Esophagus (tissue), 2 donors: ENCODE measurements around the gene GTSE1. TPM values are rescaled to one million over a fixed set of nuclear protein-coding genes. Genes with fewer than 3 reads are reported as not detected.

Source experiments
- H3K27ac ChIP-seq, 2 donors: one replicate each; pipeline ENCODE4 v1.5.1; 2013; ENCODE audit warnings: low read depth in 2 of 2, mild to moderate bottlenecking in 2 of 2, inconsistent platforms in 1 of 2, low read length in 1 of 2, moderate library complexity in 1 of 2
- H3K27me3 ChIP-seq, 2 donors: one replicate each; pipeline ENCODE4 v1.6.1; 2013; ENCODE audit warnings: low read length in 2 of 2, control low read depth in 1 of 2, mild to moderate bottlenecking in 1 of 2; ENCODE audit not compliant: insufficient read depth in 2 of 2, control insufficient read depth in 1 of 2
- H3K36me3 ChIP-seq, 2 donors: one replicate each; pipeline ENCODE4 v1.6.1; 2013; ENCODE audit warnings: low read length in 1 of 2; ENCODE audit not compliant: control insufficient read depth in 2 of 2, insufficient read depth in 2 of 2
- H3K4me1 ChIP-seq, 2 donors: one replicate each; pipeline ENCODE4 v1.6.1; 2013; ENCODE audit warnings: low read length in 1 of 2; ENCODE audit not compliant: control insufficient read depth in 2 of 2, insufficient read depth in 2 of 2
- H3K4me3 ChIP-seq, 2 donors: one replicate each; pipeline ENCODE4 v1.5.1; 2013; ENCODE audit warnings: low read length in 2 of 2, mild to moderate bottlenecking in 2 of 2, low read depth in 1 of 2, moderate library complexity in 1 of 2
- H3K9me3 ChIP-seq, 2 donors: one replicate each; pipeline ENCODE4 v1.6.1; 2013; ENCODE audit warnings: mild to moderate bottlenecking in 2 of 2, low read depth in 1 of 2, low read length in 1 of 2, moderate library complexity in 1 of 2; ENCODE audit not compliant: control insufficient read depth in 2 of 2, insufficient read depth in 1 of 2
- WGBS, 2 donors: extraction: QIAGEN DNeasy Blood & Tissue Kit; methylation state at CpG; one replicate each; pipeline ENCODE4 v1.1.7; 2013; 5-methylcytosine and 5-hydroxymethylcytosine counted together
- polyA plus RNA-seq, 2 donors: library from polyadenylated mRNA; stranded (reverse); fragments of 200-250 nt; gene quantifications; one replicate each; pipeline ENCODE4 v1.2.3, GENCODE V29; 2013
- donor health status: healthy with polysubstance abuse.
- donor health status: Bipolar disorder and iron deficiency.

The GTSE1 gene
- polyA plus RNA-seq, 2 donors, result 5.0 to 7.4 TPM

DNA sequence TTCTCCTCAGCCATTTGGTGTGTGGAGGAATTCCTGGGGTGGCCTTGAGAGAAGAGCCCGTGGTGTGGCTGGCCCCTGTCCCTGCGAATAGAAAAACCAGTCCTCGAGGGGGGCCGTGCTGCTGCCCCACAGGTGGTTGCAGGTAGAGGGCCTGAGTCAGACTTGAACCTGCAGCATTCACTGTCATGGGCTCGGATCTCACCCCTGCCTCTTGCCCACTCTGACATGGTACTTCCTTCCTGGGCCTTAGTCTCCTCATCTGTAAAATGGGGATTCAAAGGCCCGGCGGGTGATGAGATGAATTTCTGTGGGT, 58.3 kb downstream of the GTSE1 start:
- no peaks in the 10 kb centered on the region for H3K27me3 ChIP-seq
- H3K27ac ChIP-seq, result no peak overlapping the region
- 74 to 77% methylated on average over 7 of the region's 7 CpGs for WGBS, 2 donors
- no peak overlapping the region for H3K4me3 ChIP-seq
- no peaks in the 10 kb centered on the region for H3K9me3 ChIP-seq
- peaks cover 14 to 80% of the 10 kb centered on the region in 2 donors for H3K36me3 ChIP-seq
- peaks cover 0 to 19% of the 10 kb centered on the region in 2 donors for H3K4me1 ChIP-seq

DNA sequence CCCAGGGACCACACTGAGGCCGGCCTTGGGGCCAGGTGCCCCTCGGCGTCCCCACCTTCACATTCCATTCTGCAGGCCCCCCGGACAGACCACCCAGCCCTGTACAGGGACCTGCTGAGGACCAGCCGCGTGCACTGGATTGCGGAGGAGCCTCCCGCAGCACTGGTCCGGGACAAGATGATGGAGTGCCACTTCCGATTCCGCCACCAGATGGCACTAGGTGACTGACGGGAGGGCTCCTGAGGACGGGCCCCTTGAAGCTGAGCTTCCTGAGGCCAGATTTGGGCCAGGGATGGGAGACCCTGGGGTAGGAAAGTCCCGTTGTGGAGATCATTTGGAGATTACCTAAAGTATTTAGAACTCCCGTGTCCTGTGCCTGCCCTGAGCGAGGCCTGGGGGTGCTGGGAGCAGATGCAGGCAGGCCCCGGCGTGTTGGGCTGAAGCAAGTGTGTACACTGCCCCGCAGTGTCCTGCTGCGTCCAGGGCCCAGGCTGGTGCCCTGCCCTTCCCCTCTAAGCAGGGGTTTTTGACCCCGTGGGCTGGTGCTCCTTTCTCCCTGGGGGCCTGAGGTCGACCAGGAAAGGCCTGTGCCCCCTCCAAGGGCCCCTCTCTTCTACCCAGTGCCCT, 58.8 kb downstream of the GTSE1 start:
- peaks cover 10 to 79% of the 10 kb centered on the region in 2 donors for H3K36me3 ChIP-seq
- WGBS, 2 donors, result 39 to 45% methylated on average over 22 of the region's 22 CpGs
- H3K4me1 ChIP-seq, result peaks cover 0 to 19% of the 10 kb centered on the region in 2 donors
- no peaks in the 10 kb centered on the region for H3K27me3 ChIP-seq
- no peaks in the 10 kb centered on the region for H3K9me3 ChIP-seq
- no peak overlapping the region for H3K4me3 ChIP-seq
- H3K27ac ChIP-seq, result peak overlapping the region in 1 of 2 donors; percentile 27

DNA sequence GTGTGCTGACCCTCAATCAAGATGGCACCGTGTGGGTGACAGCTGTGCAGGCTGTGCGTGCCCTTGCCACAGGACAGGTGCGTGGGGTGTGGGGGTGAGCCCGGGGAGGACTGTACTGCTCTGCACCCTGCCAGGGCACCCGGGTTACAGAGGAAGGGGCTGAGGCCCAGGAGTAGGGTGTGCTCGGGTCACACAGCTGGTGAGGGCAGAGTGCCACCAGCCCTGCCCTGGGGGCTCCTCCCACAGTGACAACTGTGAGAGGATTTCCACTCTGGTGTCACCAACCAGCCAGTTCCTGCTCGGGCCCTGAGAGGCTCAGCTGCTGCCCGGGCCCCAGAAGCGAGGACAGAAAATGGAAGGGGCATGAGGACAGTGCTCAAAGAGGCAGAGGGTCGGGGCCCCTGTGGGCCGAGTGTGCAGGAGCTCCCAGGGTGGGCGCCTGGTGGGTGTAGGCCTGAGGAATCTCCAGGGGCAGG, 59.4 kb downstream of the GTSE1 start:
- WGBS, 2 donors, result 70 to 80% methylated on average over 12 of the region's 12 CpGs
- H3K27ac ChIP-seq, result peak overlapping the region in 1 of 2 donors; percentile 27
- no peaks in the 10 kb centered on the region for H3K9me3 ChIP-seq
- H3K27me3 ChIP-seq, result no peaks in the 10 kb centered on the region
- no peak overlapping the region for H3K4me3 ChIP-seq
- H3K4me1 ChIP-seq, result peaks cover 0 to 19% of the 10 kb centered on the region in 2 donors
- peaks cover 8 to 73% of the 10 kb centered on the region in 2 donors for H3K36me3 ChIP-seq

DNA sequence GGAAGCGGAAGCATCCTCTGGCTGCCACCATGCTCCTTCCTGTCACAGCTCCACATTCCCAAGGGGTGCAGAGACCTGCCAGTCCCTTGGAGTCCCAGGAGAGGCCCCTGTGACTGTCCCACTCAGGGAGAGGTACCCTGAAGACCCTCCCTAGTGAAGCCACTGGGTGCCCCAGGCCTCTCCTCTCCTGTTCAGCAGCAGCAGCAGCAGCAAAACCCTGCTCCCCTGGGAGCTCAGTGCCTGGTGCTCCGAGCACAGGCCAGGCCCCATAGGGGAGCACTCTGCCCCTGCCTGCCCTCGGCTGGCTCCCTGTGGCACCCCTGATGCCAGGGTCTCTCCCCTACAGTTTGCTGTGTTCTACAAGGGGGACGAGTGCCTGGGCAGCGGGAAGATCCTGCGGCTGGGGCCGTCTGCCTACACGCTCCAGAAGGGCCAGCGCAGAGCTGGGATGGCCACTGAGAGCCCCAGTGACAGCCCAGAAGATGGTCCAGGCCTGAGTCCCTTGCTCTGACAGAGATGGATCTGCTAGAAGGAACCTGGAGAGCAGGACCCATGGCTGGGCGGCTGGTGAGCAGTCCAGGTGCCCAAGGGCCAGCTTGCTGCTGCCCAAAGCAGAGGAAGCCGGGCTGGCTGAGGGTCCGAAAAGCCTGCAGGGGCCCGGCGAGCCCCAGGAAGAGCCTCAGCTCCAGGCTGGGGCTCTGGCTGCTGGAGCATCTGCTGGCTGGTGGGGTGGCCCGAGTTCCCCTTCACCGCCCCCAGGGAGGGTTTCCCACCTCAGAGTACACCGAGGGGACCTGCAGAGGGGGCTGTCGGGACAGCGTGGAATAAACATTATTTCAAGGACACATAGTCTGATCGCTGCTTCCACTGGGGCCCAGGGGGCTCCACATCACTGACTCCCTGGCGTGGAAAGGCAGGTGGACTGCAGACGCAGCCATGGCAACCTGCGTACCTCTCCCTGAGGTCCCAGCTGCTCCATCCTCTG, 60.1 kb downstream of the GTSE1 start:
- peak overlapping the region in 1 of 2 donors; percentile 28 for H3K27ac ChIP-seq
- no peaks in the 10 kb centered on the region for H3K9me3 ChIP-seq
- 86 to 89% methylated on average over 23 of the region's 23 CpGs for whole genome bisulfite sequencing, 2 donors
- H3K36me3 ChIP-seq, result peaks cover 8 to 68% of the 10 kb centered on the region in 2 donors
- peaks cover 0 to 19% of the 10 kb centered on the region in 2 donors for H3K4me1 ChIP-seq
- H3K27me3 ChIP-seq, result no peaks in the 10 kb centered on the region
- no peak overlapping the region for H3K4me3 ChIP-seq

DNA sequence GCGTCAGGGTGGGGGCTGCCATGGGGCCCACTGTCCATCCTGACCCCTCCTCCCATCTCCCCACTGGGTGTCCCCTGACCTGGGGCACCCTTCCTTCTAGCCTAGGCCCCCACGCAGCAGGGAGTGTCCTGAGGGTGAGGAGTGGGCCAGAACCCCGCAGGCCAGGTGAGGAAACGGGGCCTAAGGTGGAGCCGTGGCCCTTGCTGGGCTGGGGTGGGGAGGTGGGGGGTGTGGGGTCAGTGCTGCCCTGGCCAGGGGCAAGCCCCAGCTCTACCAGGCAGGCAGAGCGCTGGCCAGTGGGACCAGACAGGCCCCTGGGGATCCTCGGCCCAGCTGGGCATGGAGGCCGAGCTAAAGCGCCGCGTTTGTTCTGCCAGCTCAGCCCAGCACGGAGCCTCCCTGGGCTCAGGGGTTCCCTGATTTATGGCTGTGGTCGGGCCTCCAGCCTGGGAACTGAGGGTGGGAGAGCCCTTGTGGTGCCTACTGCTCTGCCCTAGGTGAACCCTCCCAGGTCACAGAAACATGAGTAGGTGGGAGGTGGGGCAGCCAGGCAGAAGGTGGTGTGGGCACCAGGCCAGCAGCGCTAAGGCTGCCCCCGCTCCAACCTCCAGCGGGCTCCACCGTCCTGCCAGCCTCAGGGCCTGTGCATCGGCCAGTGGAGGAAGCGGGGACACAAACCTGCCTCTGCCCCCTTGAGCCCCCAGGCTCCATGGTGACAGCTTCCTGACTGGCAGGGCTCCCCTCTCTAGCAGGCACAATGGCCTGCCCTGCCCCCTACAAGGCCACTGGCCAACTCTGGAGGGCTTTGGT, 61.2 kb downstream of the GTSE1 start:
- Histone ChIP-seq H3K4me3 (no peak overlapping the region), H3K36me3 (peaks cover 8 to 64% of the 10 kb centered on the region in 2 donors), H3K27ac (no peak overlapping the region), H3K9me3 (no peaks in the 10 kb centered on the region), H3K27me3 (no peaks in the 10 kb centered on the region), H3K4me1 (peaks cover 0 to 13% of the 10 kb centered on the region in 2 donors)
- 78 to 81% methylated on average over 13 to 19 of the region's 19 CpGs for WGBS, 2 donors

DNA sequence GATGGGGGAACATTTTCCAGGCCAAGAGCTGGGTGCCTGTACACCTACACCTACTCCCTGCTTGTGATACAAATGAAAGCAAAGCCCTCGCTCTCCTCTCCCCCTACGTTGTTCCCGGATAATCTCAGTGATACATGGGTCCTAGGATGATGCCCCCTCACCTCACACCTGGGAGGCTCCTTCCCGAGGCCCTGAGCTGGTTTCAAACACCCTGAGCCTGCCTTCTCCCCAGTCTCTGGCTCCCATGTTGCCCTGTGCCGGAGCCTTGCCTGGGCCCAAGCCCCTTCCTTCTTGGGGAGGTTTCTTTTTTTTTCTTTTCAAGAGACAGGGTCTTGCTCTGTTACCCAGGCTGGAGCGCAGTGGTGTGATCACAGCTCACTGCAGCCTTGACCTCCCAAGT, 62.1 kb downstream of the GTSE1 start:
- H3K27me3 ChIP-seq, result no peaks in the 10 kb centered on the region

DNA sequence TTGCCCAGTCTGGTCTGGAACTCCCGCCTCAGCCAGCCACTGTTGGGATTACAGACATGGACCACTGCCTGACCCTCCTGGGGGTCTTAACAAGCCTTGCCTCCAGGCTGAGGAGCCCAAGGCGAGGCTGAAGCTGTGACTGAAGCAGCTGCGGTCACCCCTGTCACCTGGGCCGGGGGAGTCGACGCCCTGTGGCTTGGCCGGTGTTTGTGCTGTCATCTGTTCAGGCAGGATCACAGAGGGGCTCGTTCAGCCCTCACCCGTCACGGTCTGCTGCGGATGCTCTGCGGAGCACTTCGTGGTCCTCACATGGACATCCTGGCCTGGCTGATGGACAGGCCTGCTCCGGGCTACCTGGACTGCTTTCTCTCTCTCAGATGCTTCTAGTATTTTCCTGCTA, 62.7 kb downstream of the GTSE1 start:
- no peak overlapping the region for H3K4me3 ChIP-seq
- H3K36me3 ChIP-seq, result peaks cover 0 to 57% of the 10 kb centered on the region in 2 donors
- 82 to 89% methylated on average over 13 to 14 of the region's 14 CpGs for WGBS, 2 donors

More for the DNA sequence above, 62.1 kb downstream of the GTSE1 start:
- H3K27ac ChIP-seq, result no peak overlapping the region
- H3K4me3 ChIP-seq, result no peak overlapping the region
- 88 to 90% methylated on average over 6 of the region's 6 CpGs for WGBS, 2 donors
- H3K36me3 ChIP-seq, result peaks cover 0 to 58% of the 10 kb centered on the region in 2 donors
- H3K9me3 ChIP-seq, result no peaks in the 10 kb centered on the region
- peaks cover 0 to 7% of the 10 kb centered on the region in 2 donors for H3K4me1 ChIP-seq

DNA sequence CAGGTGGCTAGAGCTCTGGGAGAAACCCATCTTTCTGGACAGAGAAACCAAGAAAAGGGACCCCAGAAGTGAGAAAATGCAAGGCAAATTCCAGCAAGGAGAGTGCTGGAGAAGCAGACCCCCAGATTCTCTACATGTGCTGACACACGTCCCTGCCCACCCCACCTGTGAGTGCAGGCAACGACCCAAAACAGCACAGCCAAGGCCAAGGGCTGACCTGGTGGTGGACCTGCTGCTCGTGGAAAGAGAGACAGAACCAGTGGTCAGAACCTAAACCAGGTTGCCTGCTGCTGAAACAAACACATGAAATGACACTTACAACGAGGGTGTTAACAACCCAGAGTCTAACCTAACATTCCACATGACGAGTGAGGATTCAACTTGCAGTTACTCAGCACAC, 63.4 kb downstream of the GTSE1 start:
- 80 to 81% methylated on average over 5 of the region's 5 CpGs for WGBS, 2 donors
- Histone ChIP-seq H3K36me3 (peaks cover 0 to 59% of the 10 kb centered on the region in 2 donors), H3K4me3 (no peak overlapping the region)

More for the DNA sequence above, 62.7 kb downstream of the GTSE1 start:
- Histone ChIP-seq H3K4me1 (peaks cover 0 to 6% of the 10 kb centered on the region in 2 donors), H3K27ac (no peak overlapping the region), H3K27me3 (no peaks in the 10 kb centered on the region), H3K9me3 (no peaks in the 10 kb centered on the region)

DNA sequence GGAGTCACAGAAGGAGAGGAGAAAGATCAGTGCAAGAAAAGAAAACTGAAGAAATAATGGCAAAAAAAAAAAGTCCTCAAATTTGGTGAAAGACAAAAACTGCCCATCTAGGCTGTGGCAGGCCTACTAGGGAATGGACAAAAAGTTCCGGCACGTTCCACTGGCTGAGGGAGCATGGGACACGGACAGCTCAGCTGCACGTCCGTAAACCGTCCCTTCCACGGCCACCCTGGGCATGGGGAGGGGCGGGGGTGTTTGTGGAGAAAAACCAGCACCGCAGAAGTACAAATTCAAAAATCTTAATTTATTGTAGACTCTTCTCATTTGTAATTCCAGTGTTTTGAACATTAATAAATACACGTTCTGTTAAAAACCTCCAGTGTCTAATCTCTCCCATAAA, 64.2 kb downstream of the GTSE1 start:
- Histone ChIP-seq H3K27ac (no peak overlapping the region), H3K36me3 (peaks cover 0 to 55% of the 10 kb centered on the region in 2 donors), H3K4me1 (peaks cover 0 to 1% of the 10 kb centered on the region in 2 donors), H3K27me3 (no peaks in the 10 kb centered on the region), H3K9me3 (no peaks in the 10 kb centered on the region), H3K4me3 (no peak overlapping the region)
- 92% methylated on average over 10 of the region's 10 CpGs for WGBS, 2 donors

More for the DNA sequence above, 63.4 kb downstream of the GTSE1 start:
- no peaks in the 10 kb centered on the region for H3K27me3 ChIP-seq
- H3K27ac ChIP-seq, result no peak overlapping the region
- H3K4me1 ChIP-seq, result peaks cover 0 to 6% of the 10 kb centered on the region in 2 donors
- H3K9me3 ChIP-seq, result no peaks in the 10 kb centered on the region
